Neural cell (in vitro differentiated cells): ENCODE data around the gene GDF7.

Experiments used
- POLR2AphosphoS5 ChIP-seq: IDR thresholded peaks from 2 replicates; pipeline ENCODE4 v1.6.1; 2012
- TF ChIP-seq, protein P1 (sequence below): fragments of 450-650 bp; IDR thresholded peaks from 2 replicates; pipeline ENCODE4 v1.5.1; 2014; ENCODE audit warnings: antibody characterized with exemption, mild to moderate bottlenecking, moderate library complexity; ENCODE audit not compliant: poor library complexity, severe bottlenecking
- TF ChIP-seq, protein P2 (sequence below): IDR thresholded peaks from 2 replicates; pipeline ENCODE4 v1.6.1; 2012; ENCODE audit warnings: borderline replicate concordance

DNA sequence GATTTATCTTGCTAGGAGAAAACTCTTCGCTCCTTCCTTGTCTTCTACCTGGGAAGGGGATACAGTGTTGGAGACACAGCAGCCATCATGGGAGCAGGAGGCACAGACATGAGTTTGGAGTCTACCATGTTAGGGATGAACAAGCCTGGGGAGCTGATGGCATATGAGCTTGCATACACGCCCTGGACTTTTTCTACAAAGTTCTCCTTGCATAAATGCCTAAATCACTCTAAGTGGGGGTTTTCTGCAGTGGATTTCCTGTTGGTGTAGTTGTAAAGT, 12.5 kb upstream of the GDF7 start:
- TF ChIP-seq, protein P1, sequence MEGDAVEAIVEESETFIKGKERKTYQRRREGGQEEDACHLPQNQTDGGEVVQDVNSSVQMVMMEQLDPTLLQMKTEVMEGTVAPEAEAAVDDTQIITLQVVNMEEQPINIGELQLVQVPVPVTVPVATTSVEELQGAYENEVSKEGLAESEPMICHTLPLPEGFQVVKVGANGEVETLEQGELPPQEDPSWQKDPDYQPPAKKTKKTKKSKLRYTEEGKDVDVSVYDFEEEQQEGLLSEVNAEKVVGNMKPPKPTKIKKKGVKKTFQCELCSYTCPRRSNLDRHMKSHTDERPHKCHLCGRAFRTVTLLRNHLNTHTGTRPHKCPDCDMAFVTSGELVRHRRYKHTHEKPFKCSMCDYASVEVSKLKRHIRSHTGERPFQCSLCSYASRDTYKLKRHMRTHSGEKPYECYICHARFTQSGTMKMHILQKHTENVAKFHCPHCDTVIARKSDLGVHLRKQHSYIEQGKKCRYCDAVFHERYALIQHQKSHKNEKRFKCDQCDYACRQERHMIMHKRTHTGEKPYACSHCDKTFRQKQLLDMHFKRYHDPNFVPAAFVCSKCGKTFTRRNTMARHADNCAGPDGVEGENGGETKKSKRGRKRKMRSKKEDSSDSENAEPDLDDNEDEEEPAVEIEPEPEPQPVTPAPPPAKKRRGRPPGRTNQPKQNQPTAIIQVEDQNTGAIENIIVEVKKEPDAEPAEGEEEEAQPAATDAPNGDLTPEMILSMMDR: no peak
- TF ChIP-seq, protein P2, sequence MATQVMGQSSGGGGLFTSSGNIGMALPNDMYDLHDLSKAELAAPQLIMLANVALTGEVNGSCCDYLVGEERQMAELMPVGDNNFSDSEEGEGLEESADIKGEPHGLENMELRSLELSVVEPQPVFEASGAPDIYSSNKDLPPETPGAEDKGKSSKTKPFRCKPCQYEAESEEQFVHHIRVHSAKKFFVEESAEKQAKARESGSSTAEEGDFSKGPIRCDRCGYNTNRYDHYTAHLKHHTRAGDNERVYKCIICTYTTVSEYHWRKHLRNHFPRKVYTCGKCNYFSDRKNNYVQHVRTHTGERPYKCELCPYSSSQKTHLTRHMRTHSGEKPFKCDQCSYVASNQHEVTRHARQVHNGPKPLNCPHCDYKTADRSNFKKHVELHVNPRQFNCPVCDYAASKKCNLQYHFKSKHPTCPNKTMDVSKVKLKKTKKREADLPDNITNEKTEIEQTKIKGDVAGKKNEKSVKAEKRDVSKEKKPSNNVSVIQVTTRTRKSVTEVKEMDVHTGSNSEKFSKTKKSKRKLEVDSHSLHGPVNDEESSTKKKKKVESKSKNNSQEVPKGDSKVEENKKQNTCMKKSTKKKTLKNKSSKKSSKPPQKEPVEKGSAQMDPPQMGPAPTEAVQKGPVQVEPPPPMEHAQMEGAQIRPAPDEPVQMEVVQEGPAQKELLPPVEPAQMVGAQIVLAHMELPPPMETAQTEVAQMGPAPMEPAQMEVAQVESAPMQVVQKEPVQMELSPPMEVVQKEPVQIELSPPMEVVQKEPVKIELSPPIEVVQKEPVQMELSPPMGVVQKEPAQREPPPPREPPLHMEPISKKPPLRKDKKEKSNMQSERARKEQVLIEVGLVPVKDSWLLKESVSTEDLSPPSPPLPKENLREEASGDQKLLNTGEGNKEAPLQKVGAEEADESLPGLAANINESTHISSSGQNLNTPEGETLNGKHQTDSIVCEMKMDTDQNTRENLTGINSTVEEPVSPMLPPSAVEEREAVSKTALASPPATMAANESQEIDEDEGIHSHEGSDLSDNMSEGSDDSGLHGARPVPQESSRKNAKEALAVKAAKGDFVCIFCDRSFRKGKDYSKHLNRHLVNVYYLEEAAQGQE: no peak
- TF ChIP-seq POLR2AphosphoS5: no peak
